T-helper 1 cell (primary cell): ENCODE results near the gene PI4KA.
"Not testable (repeated sequence)": the region's sequence is repeated elsewhere in the genome, so short reads cannot be mapped to it uniquely, and the experiment has no call there.

Experiments used
- DNase-seq, 5 donors: peaks; one replicate each; pipeline ENCODE4 v3.0.0-alpha.2; 2012 to 2020

Gene PI4KA

GRCh38 chr22:20775342-20775895 is 83.2 kb downstream of the PI4KA start:
- DNase-seq: no peak

- DNase-seq: no peak
Observed at GRCh38 chr22:20774882-20775281, 83.7 kb downstream of the PI4KA start.

- DNase-seq: no peak
Observed at GRCh38 chr22:20773793-20774212, 84.8 kb downstream of the PI4KA start, which contains the start of gene SERPIND1. Gene SERPIND1, plus strand, starts transcription at chr22:20774113. Its CDS starts 5,200 bp downstream, at chr22:20779313.

GRCh38 chr22:20771918-20772625 is 86.5 kb downstream of the PI4KA start:
- DNase-seq: no peak

GRCh38 chr22:20769496-20769826 is 89.2 kb downstream of the PI4KA start:
- not testable (repeated sequence) for DNase-seq

GRCh38 chr22:20766530-20766929 is 92.1 kb downstream of the PI4KA start:
- no peak for DNase-seq

- DNase-seq: no peak
Observed at GRCh38 chr22:20765938-20766337, 92.7 kb downstream of the PI4KA start.

- DNase-seq: no peak
Observed at GRCh38 chr22:20764729-20765128, 93.9 kb downstream of the PI4KA start.

- DNase-seq: no peak
Observed at GRCh38 chr22:20764471-20764720, 94.2 kb downstream of the PI4KA start.

GRCh38 chr22:20763630-20764470 is 94.8 kb downstream of the PI4KA start:
- no peak for DNase-seq

GRCh38 chr22:20762233-20762796 is 96.3 kb downstream of the PI4KA start:
- DNase-seq: no peak

- DNase-seq: no peak
Observed at GRCh38 chr22:20761536-20761935, 97.1 kb downstream of the PI4KA start.

GRCh38 chr22:20760084-20760483 is 98.5 kb downstream of the PI4KA start:
- DNase-seq: no peak

GRCh38 chr22:20758688-20759087 is 99.9 kb downstream of the PI4KA start:
- no peak for DNase-seq

GRCh38 chr22:20756846-20757245 is 101.8 kb downstream of the PI4KA start:
- DNase-seq: no peak

- no peak for DNase-seq
Observed at GRCh38 chr22:20752873-20753272, 105.7 kb downstream of the PI4KA start.

- no peak for DNase-seq
Observed at GRCh38 chr22:20752104-20752741, 106.4 kb downstream of the PI4KA start.

- no peak for DNase-seq
Observed at GRCh38 chr22:20751185-20751851, 107.3 kb downstream of the PI4KA start.

- peak in 1 of 5 donors; percentile 17 for DNase-seq
Observed at GRCh38 chr22:20750461-20751184, 108.0 kb downstream of the PI4KA start.

GRCh38 chr22:20749453-20749852 is 109.2 kb downstream of the PI4KA start:
- no peak for DNase-seq

GRCh38 chr22:20748731-20749428 is 109.7 kb downstream of the PI4KA start:
- no peak for DNase-seq
